ENCODE data around the gene RRBP1. TPM values are rescaled to one million over a fixed set of nuclear protein-coding genes. Genes with fewer than 3 reads are reported as not detected.

RRBP1 gene
- total RNA-seq, 2 donors from 2014 or later: 313 to 511 TPM

- Histone ChIP-seq H3K9me3 (no peaks in the 10 kb centered on the region), H3K27me3 (no peaks in the 10 kb centered on the region), H3K36me3 (replicated peaks in 1 of 2; ENCODE audit: insufficient read depth in 1 of 2, low read depth in 2 of 2) (no peaks in the 10 kb centered on the region), H3K4me1 (peaks cover 70% of the 10 kb centered on the region), H3K4me3 (no peak overlapping the region), H3K27ac (no peak overlapping the region)
- no peak for TF ChIP-seq CTCF (IDR thresholded peaks at IDR 0.05)
- TF ChIP-seq POLR2A (IDR thresholded peaks at IDR 0.05): no peak
- no peak for ATAC-seq
- intact Hi-C loops (cut with DNase I): no loop called here
- no peak for DNase-seq
- WGBS, 2 donors: 74 to 77% methylated on average over 2 to 4 of the region's 4 CpGs
Observed at GRCh38 chr20:17579369-17580039, 102.5 kb downstream of the RRBP1 start.

- no peaks in the 10 kb centered on the region for H3K9me3 ChIP-seq
- ATAC-seq: no peak
- H3K36me3 ChIP-seq (replicated peaks in 1 of 2; ENCODE audit: insufficient read depth in 1 of 2, low read depth in 2 of 2): no peaks in the 10 kb centered on the region
- H3K27ac ChIP-seq: no peak overlapping the region
- DNase-seq: no peak
- WGBS, 2 donors: 27 to 42% methylated on average over 8 of the region's 8 CpGs
- intact Hi-C loops (cut with DNase I): no loop called here
- H3K4me3 ChIP-seq: no peak overlapping the region
- peaks cover 0 to 2% of the 10 kb centered on the region in 2 donors for H3K27me3 ChIP-seq
- H3K4me1 ChIP-seq: peaks cover 77% of the 10 kb centered on the region
- TF ChIP-seq CTCF (IDR thresholded peaks at IDR 0.05) (no peak), POLR2A (IDR thresholded peaks at IDR 0.05) (no peak)
Observed at GRCh38 chr20:17576215-17576614, 105.8 kb downstream of the RRBP1 start.

- Histone ChIP-seq H3K36me3 (replicated peaks in 1 of 2; ENCODE audit: insufficient read depth in 1 of 2, low read depth in 2 of 2) (no peaks in the 10 kb centered on the region), H3K9me3 (no peaks in the 10 kb centered on the region), H3K27me3 (peaks cover 0 to 5% of the 10 kb centered on the region in 2 donors), H3K4me3 (no peak overlapping the region), H3K4me1 (peaks cover 54% of the 10 kb centered on the region), H3K27ac (no peak overlapping the region)
- TF ChIP-seq CTCF (IDR thresholded peaks at IDR 0.05): no peak
- no peak for TF ChIP-seq POLR2A (IDR thresholded peaks at IDR 0.05)
- intact Hi-C loops (cut with DNase I): no loop called here
- DNase-seq (no peak), ATAC-seq (no peak)
- WGBS, 2 donors: 45 to 53% methylated on average over 3 of the region's 3 CpGs
Observed at GRCh38 chr20:17573463-17573862, 108.6 kb downstream of the RRBP1 start.

- H3K27me3 ChIP-seq: peaks cover 0 to 5% of the 10 kb centered on the region in 2 donors
- ATAC-seq: no peak
- H3K4me3 ChIP-seq: no peak overlapping the region
- no peak for TF ChIP-seq POLR2A (IDR thresholded peaks at IDR 0.05)
- no peak for TF ChIP-seq CTCF (IDR thresholded peaks at IDR 0.05)
- peaks cover 51% of the 10 kb centered on the region for H3K4me1 ChIP-seq
- WGBS, 2 donors: 11 to 30% methylated on average over 7 of the region's 7 CpGs
- peak overlapping the region in 3 of 4 donors; percentile 97 to 100 (median 100) for H3K27ac ChIP-seq
- no peaks in the 10 kb centered on the region for H3K36me3 ChIP-seq (replicated peaks in 1 of 2; ENCODE audit: insufficient read depth in 1 of 2, low read depth in 2 of 2)
- intact Hi-C loops (cut with DNase I): no loop called here
- DNase-seq: no peak
- H3K9me3 ChIP-seq: no peaks in the 10 kb centered on the region
Observed at GRCh38 chr20:17572034-17572638, 109.9 kb downstream of the RRBP1 start.

- ATAC-seq: no peak
- H3K36me3 ChIP-seq (replicated peaks in 1 of 2; ENCODE audit: insufficient read depth in 1 of 2, low read depth in 2 of 2): no peaks in the 10 kb centered on the region
- peaks cover 41% of the 10 kb centered on the region for H3K4me1 ChIP-seq
- peak overlapping the region; percentile 94 to 95 for H3K4me3 ChIP-seq
- intact Hi-C loops (cut with DNase I): no loop called here
- H3K27me3 ChIP-seq: peaks cover 0 to 5% of the 10 kb centered on the region in 2 donors
- no peaks in the 10 kb centered on the region for H3K9me3 ChIP-seq
- no peak for DNase-seq
- peak overlapping the region; percentile 97 to 100 (median 100) for H3K27ac ChIP-seq
- no peak for TF ChIP-seq POLR2A (IDR thresholded peaks at IDR 0.05)
- no peak for TF ChIP-seq CTCF (IDR thresholded peaks at IDR 0.05)
- 3 to 10% methylated on average over 6 of the region's 6 CpGs for WGBS, 2 donors
Observed at GRCh38 chr20:17571153-17571527, 110.9 kb downstream of the RRBP1 start.

Measured in body of pancreas (tissue), 4 donors.